GM12872 (cell line): ENCODE measurements around the gene ARHGEF12.

Experiments used
- CTCF ChIP-seq: IDR thresholded peaks from 3 replicates; pipeline ENCODE4 v1.5.1; 2011; ENCODE audit warnings: low read depth, mild to moderate bottlenecking, low read length, moderate library complexity; ENCODE audit not compliant: insufficient read depth

The ARHGEF12 gene

GRCh38 chr11:120332822-120333716, 3.1 kb upstream of the ARHGEF12 start:
- TF ChIP-seq CTCF = no peak

DNA sequence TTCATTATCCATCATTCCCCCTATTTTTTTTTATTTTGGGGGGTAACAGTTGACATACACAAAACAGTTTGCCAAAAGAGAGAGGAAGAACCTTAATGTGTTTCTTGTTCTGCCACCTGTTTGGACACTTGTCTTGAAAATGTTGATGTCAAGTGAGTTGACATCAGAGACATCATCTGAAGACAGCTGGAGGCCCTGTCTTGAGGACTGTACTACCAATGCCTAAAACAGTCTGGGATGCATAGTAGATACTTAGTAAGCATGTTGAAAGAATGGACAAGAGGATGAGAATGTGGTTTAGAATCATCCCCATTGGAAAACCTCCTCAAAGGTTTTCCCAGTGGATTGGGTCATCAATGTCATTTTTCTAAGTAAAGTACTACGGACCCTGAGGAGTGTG, 2.4 kb upstream of the ARHGEF12 start:
- no peak for TF ChIP-seq CTCF

DNA sequence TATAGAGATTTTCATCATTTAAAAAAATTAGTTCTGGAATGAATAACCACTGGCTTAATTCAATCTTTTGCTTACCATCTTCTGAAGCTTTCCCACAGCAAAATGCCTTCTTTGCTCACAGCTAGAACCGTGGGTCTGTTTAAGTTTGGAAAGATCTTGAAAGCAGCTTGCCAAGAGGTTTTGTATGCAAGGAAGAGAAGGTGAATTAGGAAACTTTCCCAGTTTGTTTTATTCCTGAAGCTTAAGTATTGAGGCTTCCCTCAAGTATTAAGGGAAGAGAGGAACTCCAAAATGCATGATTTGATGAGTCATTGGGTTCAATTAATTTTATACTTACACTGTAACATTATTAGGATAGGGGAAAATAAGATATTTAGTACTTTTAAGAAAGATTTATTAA, 1.9 kb upstream of the ARHGEF12 start:
- no peak for TF ChIP-seq CTCF

- TF ChIP-seq CTCF = peak; percentile 66
Measured at GRCh38 chr11:120334894-120335462, 1.2 kb upstream of the ARHGEF12 start.

DNA sequence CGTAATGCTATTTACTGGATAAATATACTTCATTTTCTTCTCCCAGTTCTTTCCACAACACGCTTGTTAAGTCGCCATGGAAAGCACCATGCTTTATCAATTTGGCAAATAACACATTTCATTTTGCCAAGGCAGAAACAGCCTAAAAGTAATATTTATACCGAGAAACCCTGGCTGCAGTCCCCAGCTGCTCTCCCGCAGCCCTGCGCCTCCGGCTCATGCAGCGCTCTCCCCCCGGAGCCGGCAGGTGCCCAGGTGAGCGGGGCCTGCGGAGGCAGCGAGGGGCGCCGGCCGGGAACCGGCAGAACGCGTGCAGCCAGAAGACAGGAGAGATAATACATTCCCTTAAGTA, 681 bp upstream of the ARHGEF12 start:
- TF ChIP-seq CTCF = no peak

- TF ChIP-seq CTCF = no peak
Measured at GRCh38 chr11:120336641-120337354, 585 bp downstream of the ARHGEF12 start.

DNA sequence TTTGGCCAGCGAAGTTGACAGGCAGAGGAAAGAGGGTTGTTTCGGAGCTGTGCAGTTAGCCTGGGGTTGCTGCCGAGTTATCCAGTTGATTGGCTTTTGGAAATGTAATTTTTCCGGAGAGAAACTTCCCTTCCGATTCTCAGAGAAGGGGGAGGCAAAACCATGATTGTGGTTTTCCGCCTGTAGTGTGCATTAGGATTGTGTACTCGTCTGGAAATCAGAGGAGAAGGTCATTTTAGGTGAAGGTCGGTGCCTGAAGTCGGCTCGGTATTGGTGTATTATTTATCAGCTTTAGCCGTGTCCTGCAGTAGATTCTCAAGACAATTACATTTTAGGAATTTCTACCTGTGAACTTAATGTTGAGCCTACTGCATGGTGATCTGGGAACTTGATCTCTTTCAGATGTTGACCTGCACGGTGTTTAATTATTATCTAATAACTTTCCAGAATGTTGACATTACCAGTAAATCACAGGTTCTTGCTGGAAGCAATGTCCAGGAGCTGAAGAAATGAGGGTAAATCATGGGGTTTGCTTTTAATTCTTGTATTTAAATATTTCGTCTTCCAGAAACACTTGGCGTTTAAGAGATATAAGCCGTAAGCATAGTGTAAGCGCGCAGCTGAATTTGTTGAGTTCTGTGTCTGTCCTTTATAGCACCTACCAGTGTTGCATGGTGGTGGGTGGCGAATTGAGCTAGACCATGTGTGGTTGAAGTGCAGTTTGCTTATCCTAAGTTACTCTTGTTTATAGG, 1.3 kb downstream of the ARHGEF12 start:
- TF ChIP-seq CTCF = no peak
